NCI-H524 treated with DMSO at 0.1 percent for 48 hours (cell line): ENCODE data around the gene GLP2R.

Experiments
- DNase-seq: peaks from one replicate; lab custom pipeline; 2025; lab: John Stamatoyannopoulos, UW

Gene GLP2R

GRCh38 chr17:9855036-9855435, 29.3 kb downstream of the GLP2R start:
- DNase-seq = no peak

GRCh38 chr17:9859781-9860180, 34.1 kb downstream of the GLP2R start:
- DNase-seq = no peak

DNA sequence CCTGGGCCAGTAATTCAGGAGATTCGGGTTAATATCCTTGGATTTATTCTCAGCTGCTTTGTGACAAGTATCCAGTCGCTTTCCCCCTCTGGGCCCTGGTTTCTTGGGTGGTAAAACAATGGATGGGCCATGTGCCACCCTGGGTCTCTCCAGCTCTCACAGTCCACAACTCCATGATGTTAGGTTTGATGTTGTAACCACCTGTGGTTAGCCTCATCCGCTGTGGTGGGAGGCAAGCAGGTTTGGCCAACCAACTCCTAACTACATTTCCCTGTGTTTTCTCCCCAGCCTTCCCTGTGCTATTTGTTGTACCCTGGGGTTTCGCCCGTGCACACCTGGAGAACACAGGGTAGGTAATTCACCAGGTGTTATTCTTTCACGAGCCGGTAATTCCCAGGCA, 35.1 kb downstream of the GLP2R start:
- no peak for DNase-seq

DNA sequence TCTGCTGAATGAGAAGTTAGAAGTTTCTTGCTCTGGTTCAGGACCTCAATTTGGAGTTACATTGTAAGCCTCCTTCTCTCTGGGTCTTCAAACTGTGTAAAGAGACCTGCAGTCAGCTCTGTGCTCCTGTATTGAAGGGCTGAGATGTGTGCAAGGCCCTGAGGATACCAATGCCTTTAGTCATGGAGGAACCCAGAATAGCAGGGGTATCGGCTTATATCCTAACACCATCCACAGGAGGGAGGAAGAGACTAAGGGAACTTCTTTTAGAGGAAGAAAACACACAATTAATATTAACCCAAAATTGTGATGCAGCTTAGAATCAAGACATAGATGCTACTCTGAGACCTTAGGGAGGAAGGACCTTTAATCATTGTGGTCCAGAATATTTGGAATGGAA, 36.5 kb downstream of the GLP2R start:
- no peak for DNase-seq

DNA sequence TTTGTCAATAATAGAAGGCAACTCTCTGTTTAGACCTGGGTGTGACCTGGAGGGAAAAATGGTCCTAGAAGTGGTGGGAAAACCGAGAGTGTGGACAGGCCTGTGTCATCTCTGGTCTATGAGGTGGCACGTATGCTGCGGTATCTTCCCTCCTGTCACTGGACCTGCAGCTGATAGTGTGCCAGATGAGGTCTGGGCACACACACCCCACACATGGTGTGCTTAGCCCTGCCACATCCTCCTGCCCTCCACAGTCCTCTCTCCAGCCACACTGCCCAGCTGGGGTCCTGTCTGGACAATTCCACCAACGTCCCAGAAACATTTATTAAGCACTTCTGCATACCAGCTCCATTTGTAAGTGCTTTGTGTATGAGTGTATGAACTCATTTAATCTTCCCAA, 37.2 kb downstream of the GLP2R start:
- no peak for DNase-seq

GRCh38 chr17:9865586-9865985, 39.9 kb downstream of the GLP2R start:
- no peak for DNase-seq

DNA sequence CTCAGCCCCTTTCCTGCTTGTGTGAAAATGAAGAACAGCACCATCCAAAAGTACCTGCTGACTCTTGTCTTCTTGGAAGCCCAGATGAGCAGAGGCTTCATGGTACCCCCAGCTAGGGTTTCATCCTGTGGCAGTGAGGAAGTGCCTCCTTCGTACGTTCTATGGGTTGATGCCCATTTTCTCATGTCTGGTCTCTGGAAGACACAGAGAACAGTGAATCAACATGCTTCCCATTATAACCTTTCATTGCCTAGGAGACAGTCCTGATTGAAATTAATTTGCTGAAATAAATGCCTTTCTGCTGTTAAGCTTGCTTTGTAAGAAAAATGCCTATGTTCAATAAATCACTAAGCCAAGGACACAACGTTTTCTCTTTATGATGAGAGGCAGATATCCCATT, 42.8 kb downstream of the GLP2R start:
- no peak for DNase-seq

DNA sequence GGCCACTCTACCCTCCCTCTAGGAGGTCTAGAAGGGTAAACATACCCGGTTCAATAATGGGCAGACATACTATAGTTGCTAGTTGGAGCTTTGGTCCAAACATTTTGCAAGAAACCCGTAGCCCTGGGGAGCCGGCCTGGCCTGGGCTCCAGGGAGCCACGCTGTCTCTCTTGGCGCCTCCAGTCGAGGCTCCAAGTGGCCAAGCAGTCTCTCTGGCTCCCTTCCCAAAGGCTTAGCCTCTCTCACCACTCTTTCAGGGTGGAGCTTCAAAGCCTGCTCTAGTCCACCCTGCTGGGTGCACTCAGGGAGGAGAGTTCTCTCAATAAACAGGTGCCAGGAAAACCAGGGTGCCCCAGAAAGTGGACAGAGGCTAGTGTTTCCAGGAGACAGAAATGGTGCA, 47.1 kb downstream of the GLP2R start:
- no peak for DNase-seq

DNA sequence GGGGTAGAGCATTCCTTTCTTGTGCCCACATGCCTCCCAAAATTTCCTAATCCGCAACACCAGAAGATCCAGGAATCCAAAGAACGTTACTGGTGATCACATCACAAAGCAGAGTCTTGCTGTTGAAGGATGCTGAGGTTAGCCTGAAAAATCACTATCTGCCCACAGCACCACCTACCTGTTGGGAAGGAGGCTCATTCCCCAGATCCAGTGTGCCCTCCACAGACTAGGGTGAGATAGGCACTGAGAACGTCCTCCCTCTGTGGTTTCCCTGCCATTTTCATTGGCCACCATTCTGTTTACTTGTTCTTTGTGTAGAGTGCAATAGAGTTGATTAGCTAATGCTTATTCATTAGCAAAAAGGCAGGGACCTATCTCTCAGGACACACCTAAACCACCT, 49.0 kb downstream of the GLP2R start:
- no peak for DNase-seq

DNA sequence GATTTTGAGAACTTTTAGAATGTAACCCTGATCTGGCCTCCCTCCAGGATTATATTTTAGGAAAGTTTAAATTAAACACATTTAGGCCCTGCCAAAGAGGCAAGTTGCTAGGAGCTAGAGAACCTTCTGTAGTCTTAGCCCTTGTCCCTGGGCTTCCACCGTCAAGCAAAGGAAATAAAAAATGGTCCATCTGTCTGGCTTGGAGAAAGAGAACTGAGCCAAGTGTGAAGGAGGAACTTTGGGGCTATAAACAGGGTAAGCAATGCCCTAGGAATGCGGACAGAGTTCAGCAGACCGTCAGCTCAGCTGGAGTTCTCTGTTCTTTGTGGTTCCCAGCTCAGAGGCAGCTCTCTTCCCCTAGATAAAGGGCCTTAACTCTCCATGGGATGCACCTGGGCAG, 49.7 kb downstream of the GLP2R start:
- no peak for DNase-seq

- DNase-seq = no peak
Measured at GRCh38 chr17:9878356-9878755, 52.6 kb downstream of the GLP2R start.

DNA sequence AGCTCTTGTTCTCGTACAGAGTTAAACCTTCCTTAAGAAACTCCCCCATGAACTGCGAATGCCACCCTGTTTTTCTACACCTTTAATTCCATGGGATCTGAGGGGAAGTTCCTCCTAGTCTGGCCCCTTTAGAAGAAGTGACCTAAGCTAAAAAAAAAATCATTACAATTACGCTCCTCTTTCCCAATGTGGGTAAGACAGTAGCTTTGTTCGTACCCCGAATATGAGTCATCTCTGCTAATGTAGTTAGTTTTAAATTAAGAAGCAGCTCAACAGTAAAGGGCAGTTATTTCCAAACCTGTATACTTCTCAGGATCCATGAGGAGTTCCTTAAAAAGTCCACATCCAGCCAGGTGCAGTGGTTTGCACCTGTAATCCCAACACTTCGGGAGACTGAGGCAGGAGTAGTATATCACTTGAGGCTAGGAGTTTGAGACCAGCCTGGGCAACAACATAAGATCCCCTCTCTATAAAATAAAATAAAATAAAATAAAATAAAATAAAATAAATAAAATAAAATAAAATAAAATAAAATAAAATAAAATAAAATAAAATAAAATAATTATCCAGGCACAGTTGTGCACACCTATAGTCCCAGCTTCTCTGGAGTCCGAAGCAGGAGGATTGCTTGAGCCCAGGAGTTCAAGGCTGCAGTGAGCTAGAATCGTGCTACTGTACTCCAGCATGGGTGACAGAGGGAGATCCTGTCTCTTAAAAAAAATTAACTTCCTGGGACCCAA, 53.2 kb downstream of the GLP2R start:
- DNase-seq = no peak

- DNase-seq = no peak
Measured at GRCh38 chr17:9880582-9880999, 54.9 kb downstream of the GLP2R start.

- DNase-seq = no peak
Measured at GRCh38 chr17:9883451-9883850, 57.7 kb downstream of the GLP2R start.

- no peak for DNase-seq
Measured at GRCh38 chr17:9886141-9886930, 60.6 kb downstream of the GLP2R start.

GRCh38 chr17:9887508-9887907, 61.8 kb downstream of the GLP2R start:
- no peak for DNase-seq

- DNase-seq = no peak
Measured at GRCh38 chr17:9890124-9890523, 64.4 kb downstream of the GLP2R start.

DNA sequence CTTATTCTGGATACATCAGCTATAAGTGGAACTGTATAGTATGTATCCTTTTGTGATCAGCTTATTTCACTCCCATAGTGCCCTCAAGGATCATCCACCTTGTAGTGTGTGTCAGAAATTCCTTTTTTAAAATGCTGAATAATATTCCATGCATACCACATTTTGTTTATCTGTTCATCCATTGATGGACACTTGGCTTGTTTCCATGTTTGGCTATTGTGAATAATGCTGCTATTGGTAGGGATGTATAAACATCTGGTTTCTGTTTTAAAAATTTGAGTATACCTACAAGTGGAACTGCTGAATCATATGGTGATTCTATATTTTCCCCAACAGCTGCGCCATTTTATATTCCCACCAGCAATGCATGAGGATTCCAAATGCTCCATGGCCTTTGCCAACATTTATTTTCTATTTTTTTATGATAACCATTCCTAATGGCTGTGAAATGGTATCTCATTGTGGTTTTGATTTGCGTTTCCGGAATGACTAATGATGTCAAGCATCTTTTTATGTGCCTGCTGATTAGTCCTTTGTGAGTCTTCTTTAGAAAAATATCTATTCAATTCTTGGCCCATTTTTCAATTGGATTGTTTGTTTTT, 67.8 kb downstream of the GLP2R start:
- no peak for DNase-seq

DNA sequence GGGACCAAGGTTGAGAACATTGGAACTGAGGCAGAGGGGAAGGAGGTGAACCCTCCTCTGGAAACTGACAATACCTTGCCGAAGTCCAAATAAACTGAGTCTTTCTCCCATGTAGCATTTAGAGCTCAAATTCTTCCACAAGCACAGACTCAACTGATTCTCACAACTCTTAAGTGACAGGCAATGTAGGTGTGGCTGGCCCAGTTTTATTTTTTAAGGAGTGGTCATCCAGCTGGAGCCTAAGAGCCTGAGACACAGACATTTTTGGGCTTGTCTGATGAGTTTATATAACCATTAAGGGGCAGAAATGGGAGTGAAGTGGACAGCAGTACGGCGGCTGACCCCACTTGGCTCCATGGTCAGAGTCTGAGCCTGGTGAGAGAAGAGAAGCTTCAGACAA, 68.5 kb downstream of the GLP2R start:
- no peak for DNase-seq

DNA sequence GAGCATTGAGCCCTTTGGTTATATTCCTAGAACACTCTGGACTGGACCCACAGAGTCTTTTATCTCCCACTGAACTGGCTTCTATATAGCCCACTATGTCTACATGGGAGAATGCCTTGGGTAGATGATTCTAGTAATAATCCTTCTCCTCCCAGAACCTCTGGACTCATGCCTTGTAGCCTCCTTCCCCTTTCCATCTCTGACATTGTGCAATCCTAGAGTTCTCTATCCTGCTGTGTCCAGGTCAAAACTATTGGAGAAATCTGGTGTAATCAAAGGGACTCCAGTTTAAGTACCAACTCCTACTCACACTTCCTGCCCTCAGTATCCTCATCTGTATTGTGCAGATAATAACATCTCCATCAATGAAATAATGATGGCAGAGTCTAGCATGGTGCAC, 70.2 kb downstream of the GLP2R start:
- no peak for DNase-seq

- no peak for DNase-seq
Measured at GRCh38 chr17:9897372-9897968, 71.7 kb downstream of the GLP2R start.

GRCh38 chr17:9898812-9899211, 73.1 kb downstream of the GLP2R start:
- no peak for DNase-seq
